ENCODE measurements around the gene PANK3.
"Not testable (repeated sequence)": the region's sequence is repeated elsewhere in the genome, so short reads cannot be mapped to it uniquely, and the experiment has no call there.

Gene PANK3

GRCh38 chr5:168578538-168579487 lies at the start of gene PANK3:
Gene PANK3, minus strand, starts transcription at chr5:168579368. Its CDS starts 85 bp downstream, at chr5:168579283.
- DNase-seq, result no peak

GRCh38 chr5:168624850-168625364 lies 45.7 kb upstream of the PANK3 start:
- DNase-seq, result no peak

- no peak for DNase-seq
Measured at GRCh38 chr5:168620807-168621206, 41.6 kb upstream of the PANK3 start.

GRCh38 chr5:168614661-168615060 lies 35.5 kb upstream of the PANK3 start:
- no peak for DNase-seq

GRCh38 chr5:168613996-168614395 lies 34.8 kb upstream of the PANK3 start:
- DNase-seq, result no peak

GRCh38 chr5:168613396-168613795 lies 34.2 kb upstream of the PANK3 start:
- no peak for DNase-seq

GRCh38 chr5:168612996-168613395 lies 33.8 kb upstream of the PANK3 start:
- no peak for DNase-seq

GRCh38 chr5:168612123-168612522 lies 33.0 kb upstream of the PANK3 start:
- DNase-seq, result no peak

GRCh38 chr5:168611165-168611564 lies 32.0 kb upstream of the PANK3 start:
- no peak for DNase-seq

GRCh38 chr5:168609806-168610482 lies 30.8 kb upstream of the PANK3 start:
- no peak for DNase-seq

- no peak for DNase-seq
Measured at GRCh38 chr5:168608821-168609220, 29.7 kb upstream of the PANK3 start.

- DNase-seq, result no peak
Measured at GRCh38 chr5:168608386-168608785, 29.2 kb upstream of the PANK3 start.

- DNase-seq, result no peak
Measured at GRCh38 chr5:168607946-168608345, 28.8 kb upstream of the PANK3 start.

- DNase-seq, result no peak
Measured at GRCh38 chr5:168606562-168606961, 27.4 kb upstream of the PANK3 start.

- DNase-seq, result no peak
Measured at GRCh38 chr5:168604436-168604835, 25.3 kb upstream of the PANK3 start.

- no peak for DNase-seq
Measured at GRCh38 chr5:168603746-168604145, 24.6 kb upstream of the PANK3 start.

GRCh38 chr5:168602517-168602916 lies 23.3 kb upstream of the PANK3 start:
- DNase-seq, result no peak

GRCh38 chr5:168601972-168602371 lies 22.8 kb upstream of the PANK3 start:
- no peak for DNase-seq

- DNase-seq, result no peak
Measured at GRCh38 chr5:168600409-168600808, 21.2 kb upstream of the PANK3 start.

- no peak for DNase-seq
Measured at GRCh38 chr5:168599826-168600225, 20.7 kb upstream of the PANK3 start.

- no peak for DNase-seq
Measured at GRCh38 chr5:168598639-168599038, 19.5 kb upstream of the PANK3 start.

GRCh38 chr5:168596927-168597326 lies 17.8 kb upstream of the PANK3 start:
- DNase-seq, result no peak

GRCh38 chr5:168596122-168596521 lies 17.0 kb upstream of the PANK3 start:
- not testable (repeated sequence) for DNase-seq

GRCh38 chr5:168592014-168592368 lies 12.8 kb upstream of the PANK3 start:
- no peak for DNase-seq
